ENCODE results near the gene LINGO3.
A peak's percentile ranks its signal among the peaks of the same experiment; 100 is the strongest.

The LINGO3 gene

DNA sequence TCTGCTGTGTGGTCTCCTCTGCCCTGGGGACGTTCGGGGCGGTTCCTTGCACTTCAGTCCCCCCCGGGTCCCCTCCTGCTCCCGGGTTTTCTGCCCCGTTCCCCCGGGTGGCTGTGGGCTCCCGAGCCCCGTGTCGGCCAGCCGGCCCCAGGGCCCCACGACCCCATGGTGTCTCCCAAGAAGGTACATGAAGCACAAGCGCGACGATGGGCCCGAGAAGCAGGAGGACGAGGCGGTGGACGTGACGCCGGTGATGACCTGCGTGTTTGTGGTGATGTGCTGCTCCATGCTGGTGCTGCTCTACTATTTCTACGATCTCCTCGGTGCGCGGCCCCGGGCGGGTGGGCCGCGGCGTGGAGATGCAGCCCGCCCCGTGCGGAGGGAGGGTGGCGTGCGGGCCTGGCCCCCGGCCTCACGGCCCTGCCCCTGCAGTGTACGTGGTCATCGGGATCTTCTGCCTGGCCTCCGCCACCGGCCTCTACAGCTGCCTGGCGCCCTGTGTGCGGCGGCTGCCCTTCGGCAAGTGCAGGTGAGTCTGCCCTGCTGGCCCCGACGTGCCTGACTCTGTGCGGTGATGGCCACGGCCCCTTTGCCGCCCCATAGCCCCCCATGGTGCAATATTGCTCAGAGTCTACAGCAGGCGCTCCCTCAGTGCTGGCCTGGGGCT lies 31.8 kb upstream of the LINGO3 start:
- DNase-seq (ENCODE audit: low read depth) = no peak

DNA sequence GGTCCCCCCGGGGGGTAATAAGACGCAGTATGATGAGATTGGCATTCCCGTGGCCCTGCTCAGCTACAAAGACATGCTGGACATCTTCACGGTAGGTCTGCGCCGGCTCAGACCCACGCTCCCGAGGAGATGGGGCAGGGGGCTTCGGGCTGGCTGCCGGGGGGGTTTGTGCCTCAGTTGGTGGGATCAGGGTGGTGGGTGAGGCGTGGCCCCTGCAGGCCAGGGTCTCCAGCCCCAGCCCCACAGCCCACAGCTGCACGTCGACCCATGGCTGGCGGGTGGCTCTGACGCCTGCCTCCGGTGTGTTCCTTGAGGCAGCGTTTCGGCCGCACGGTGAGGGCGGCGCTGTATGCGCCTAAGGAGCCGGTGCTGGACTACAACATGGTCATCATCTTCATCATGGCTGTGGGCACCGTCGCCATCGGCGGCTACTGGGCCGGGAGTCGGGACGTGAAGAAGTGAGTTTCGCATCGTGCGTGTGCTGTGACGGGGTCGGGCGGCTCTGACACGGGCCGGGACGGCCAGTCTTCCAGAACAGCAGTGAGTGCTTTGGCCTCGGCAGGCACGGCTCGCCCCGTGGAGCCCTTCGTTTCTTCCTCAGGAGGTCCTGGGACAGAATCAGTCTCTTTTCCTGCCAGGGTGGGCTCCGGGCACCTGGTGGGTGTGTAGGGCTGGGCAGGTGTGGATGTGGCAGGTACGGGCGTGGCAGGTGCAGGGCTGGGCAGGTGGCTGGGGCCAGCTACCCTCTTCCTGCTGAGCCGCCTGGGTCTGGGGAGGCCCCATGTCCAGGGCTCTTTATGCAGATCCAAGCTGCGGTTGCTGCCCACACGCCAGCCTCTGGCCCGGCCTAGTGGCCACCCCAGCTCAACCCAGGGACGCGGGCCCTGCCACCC lies 31.0 kb upstream of the LINGO3 start:
- DNase-seq (ENCODE audit: low read depth) = no peak

DNA sequence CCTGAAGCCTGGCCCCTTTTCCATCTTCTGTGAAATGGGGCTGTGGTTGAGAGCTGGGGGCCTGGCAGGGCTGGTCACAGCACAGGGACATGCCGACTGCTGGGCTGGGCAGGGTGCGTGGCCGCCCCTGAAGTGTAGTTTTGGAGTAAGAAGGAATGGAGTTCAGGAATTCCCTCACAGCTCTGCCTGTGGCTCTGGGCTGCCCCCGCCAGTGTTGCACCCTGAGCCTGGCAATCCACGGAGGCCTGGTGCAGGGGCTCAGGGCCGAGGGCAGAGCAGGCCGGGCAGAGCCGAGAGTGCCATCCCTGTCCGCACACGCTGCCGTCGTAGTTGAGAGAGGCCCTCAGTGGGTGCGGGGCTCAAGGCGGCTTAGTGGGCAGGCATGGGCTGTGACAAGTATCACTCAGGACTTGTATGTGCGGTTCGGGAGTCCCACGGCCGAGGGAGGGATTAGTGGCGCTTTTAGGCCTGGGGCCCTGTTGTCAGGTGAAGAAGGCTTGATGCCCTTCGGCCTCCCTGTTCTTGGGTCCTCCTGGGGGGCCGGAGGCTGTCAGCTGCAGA lies 30.2 kb upstream of the LINGO3 start:
- no peak for DNase-seq (ENCODE audit: low read depth)

GRCh38 chr19:2337329-2337707 lies 29.4 kb upstream of the LINGO3 start:
- no peak for DNase-seq (ENCODE audit: low read depth)

DNA sequence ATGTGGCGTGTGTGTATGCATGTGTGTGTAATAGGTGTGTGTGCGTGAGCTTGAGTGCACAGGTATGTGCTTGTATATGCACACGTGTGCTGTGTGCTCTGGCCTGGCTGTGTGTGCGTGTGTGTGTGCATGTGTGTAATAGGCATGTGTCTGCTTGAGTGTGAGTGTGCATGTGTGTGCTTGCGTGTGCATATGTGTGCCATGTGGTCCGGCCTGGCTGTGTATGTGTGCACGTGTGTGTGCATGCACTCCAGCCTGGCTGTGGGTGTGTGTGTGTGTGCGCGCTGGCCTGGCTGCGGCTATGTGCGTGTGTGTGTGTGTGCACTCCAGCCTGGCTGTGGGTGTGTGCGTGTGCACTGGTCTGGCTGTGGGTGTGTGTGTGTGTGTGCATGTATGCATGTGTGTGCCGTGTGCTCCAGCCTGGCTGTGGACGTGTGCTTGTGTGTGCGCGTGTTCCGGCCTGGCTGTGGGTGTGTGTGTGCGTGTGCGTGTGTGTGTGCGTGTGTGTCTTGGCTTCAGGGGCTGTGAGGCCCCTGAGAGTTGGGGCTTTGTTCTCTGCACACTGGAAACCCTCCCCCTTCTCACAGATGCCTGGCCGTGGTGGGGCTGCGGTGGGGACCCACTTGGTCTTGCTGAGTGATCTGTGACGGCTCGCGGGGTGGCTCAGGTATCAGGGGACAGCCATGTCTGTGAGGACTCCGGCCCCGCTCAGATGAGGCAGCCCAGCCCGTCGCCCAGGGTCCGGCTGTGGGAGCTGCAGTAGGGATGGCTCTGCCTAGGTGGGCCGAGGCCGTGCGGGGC lies 28.8 kb upstream of the LINGO3 start:
- DNase-seq (ENCODE audit: low read depth) = no peak

DNA sequence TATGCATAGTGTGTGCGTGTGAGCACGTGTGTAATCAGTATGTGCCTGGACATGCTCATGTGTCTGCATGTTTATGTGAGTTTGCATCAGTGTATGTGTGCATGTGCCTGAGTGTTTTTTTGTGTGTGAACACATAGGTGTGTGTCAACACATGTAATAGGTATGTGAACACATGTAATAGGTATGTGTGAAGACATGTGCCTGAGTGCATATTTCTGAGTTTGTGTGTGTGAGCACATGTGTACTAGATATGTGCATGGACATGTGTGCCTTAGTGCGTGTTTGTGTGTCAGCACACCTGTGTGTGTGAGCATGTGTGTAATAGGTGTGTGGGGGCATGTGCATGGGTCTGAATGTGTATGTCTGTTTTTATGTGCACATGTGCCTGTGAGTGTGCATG lies 27.9 kb upstream of the LINGO3 start:
- no peak for DNase-seq (ENCODE audit: low read depth)

DNA sequence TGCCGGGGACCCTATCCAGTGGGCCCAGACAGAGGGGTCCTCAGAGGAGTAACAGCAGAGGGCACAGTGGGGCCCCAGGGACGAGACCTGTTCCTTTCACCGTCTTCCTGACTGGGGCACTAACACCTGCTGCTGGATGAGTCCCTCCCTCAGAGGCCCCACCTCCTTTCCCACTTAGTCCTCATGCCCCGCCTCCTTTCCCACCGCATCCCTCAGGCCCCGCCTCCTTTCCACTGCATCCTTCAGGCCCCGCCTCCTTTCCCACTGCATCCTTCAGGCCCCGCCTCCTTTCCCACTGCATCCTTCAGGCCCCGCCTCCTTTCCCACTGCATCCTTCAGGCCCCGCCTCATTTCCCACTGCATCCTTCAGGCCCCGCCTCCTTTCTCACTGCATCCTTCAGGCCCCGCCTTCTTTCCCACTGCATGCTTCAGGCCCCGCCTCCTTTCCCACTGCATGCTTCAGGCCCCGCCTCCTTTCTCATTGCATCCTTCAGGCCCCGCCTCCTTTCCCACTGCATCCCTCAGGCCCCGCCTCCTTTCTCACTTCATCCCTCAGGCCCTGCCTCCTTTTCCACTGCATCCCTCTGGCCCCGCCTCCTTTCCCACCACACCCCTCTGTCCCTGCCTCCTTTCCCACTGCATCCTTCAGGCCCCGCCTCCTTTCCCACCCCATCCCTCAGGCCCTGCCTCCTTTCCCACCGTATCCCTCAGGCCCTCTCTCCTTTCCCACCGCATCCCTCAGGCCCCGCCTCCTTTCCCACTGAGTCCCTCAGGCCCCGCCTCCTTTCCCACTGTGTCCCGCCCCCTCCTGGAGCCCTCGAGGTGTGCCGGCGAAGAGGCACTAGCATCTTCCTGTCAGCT lies 27.3 kb upstream of the LINGO3 start:
- DNase-seq (ENCODE audit: low read depth) = no peak

DNA sequence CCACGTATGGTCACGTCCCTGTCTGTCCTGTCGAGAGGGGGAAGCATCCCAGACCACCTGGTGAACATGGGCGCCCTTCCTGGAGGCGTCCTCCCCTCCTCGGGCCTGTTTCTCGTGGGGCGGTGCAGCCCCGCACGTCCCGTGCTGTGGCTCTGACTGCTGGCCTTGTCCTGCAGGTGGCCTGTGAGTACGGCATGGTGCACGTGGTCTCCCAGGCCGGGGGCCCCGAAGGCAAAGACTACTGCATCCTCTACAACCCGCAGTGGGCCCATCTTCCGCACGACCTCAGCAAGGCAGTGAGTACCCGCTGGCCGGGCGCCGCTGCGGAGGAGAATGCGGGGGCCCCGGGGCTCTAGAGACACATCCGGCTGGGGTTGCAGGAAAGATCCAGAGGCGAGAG lies 26.5 kb upstream of the LINGO3 start:
- no peak for DNase-seq (ENCODE audit: low read depth)

DNA sequence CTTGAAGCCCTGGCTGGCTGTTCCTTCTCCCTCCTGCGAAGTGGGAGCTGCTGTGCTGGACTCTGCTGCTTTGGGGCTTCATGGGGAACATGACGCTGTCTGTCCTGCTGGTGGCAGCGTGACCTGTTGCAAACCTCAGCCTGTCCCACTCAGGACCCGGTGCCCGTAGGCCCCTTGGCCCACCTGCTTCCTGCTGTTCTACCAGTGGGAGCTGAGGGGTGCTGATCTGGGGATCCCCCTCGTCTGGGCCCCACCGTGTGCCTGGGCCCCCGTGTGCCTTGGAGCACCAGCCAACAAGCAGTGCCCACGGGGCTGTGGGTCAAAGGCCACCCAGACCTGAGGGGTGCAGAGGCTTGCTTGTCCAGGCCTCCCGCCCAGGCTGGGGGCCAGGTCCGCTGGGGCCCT lies 25.9 kb upstream of the LINGO3 start:
- no peak for DNase-seq (ENCODE audit: low read depth)

DNA sequence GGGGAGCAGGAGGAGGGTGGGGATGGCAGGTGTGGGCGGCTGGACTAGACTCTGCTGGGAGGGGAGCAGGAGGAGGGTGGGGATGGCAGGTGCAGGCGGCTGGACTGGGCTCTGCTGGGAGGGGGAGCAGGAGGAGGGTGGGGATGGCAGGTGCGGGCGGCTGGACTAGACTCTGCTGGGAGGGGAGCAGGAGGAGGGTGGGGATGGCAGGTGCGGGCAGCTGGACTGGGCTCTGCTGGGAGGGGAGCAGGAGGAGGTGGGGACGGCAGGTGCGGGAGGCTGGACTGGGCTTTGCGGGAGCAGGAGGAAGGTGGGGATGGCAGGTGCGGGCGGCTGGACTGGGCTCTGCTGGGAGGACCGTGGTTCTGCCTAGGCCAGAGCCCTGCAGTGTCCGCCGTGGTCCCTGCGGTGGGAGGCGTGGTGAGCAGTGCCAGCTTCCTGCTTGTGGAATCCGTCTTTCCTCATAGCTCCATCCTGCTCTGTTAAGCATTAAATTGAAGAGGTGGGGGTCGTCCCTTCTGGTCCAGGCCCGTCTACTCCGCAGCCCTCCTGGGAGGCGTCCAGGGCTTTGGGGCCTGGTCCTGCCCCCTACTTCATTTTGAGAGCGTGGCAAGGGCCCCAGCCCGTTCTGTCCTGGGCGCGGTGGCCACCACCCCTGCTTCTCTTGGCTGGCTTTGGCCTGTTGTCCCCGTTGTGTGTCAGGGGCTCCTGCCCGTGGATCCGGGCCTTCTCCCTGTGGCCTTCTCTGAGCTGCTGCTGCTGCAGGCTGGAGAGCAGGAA lies 25.3 kb upstream of the LINGO3 start:
- no peak for DNase-seq (ENCODE audit: low read depth)

GRCh38 chr19:2332341-2333026 lies 24.5 kb upstream of the LINGO3 start:
- DNase-seq (ENCODE audit: low read depth) = peak; percentile 11

- DNase-seq (ENCODE audit: low read depth) = no peak
Measured at GRCh38 chr19:2331601-2332246, 23.8 kb upstream of the LINGO3 start.

GRCh38 chr19:2330632-2331284 lies 22.8 kb upstream of the LINGO3 start:
- no peak for DNase-seq (ENCODE audit: low read depth)

- no peak for DNase-seq (ENCODE audit: low read depth)
Measured at GRCh38 chr19:2330255-2330631, 22.3 kb upstream of the LINGO3 start.

DNA sequence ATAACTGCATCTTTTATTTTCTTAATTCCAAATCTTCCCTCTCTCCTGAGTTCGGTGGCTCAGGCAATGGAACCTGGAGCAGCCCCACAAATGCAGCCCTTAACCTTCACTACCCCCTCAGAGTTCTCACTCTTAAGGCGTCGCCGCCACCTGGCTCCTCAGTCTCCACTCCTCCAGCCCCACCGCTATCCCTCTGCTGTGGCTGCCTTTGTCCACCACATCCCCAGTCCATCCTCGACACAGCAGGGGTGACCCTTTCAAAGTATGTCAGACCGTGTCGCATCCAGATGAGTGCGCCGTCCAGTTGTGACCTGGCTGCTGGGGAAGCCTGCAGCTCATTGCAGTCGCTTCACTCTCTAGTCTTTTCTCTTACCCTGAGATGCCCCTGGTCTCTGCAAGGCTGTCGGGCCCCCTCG lies 21.6 kb upstream of the LINGO3 start:
- no peak for DNase-seq (ENCODE audit: low read depth)

DNA sequence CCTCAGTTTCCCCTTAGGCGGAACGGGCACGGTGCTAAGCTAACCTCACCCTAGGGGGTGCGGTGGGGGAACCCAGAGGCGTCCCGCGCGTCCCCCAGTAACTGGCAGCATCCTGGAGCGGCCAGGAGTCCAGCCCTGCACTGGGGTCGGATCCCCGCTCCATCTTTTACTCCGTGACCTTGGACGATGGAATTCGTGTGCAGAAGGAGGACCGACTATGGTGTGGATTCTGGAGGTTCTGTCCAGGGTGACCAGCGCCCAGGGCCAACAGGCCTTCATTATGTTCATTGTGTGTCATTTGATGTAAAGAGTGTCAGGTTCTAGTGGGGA lies 21.2 kb upstream of the LINGO3 start:
- DNase-seq (ENCODE audit: low read depth) = no peak

DNA sequence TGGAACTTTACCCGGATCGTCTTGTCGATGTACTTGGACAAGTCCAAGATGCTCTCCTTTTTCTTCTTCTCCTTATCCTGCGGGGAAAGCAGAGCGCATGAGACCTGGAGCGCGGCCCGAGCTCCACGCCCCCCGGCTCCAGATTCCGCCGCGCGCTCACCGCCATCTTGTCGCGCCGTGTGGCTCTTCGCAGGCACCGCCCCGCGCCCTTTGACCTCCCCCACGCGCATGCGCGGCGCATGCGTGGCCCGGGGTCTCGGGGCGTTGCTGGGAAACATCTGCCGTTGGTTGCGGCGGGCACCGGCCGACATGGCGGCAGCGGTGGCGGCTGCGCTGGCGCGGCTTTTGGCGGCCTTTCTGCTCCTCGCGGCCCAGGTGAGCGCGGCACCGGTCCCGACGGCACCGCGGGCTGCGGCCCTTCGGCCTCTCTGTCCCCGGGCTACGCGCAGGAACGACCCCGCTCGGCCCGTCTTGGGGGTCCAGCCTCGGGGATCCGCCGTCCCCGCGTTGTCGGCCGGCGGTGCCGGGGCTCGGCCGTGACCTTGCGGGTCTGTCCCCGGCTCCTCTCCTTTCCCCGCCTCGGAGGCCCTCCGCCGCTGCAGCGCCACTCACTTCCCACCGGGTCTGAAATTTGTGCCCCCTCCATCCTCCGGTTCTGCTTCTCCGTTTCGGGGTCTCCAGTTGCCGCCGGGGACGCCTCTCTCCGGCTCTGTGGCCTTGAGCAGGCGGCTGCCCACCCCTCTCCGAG lies 20.6 kb upstream of the LINGO3 start, which contains the start of the genes LSM7 and SPPL2B:
LSM7 (minus strand) TSS at position 186 of the 748 bp plus-strand sequence; CDS start at position 166, 20 bp downstream.
SPPL2B (plus strand) TSS at position 284 of the 748 bp plus-strand sequence; CDS start at position 310, 26 bp downstream.
- DNase-seq (ENCODE audit: low read depth) = peak; percentile 83

GRCh38 chr19:2327773-2328400 lies 19.9 kb upstream of the LINGO3 start:
- DNase-seq (ENCODE audit: low read depth) = no peak
